OCI-LY1 (cell line): ENCODE data around the gene ZNF480.

Experiments used
- EZH2 ChIP-seq: fragments of 200-600 bp; sonication (generic), shearing (Covaris generic); IDR thresholded peaks from 2 replicates; pipeline ENCODE4 v1.8.0; 2017; ENCODE audit warnings: borderline replicate concordance, mixed run types, mild to moderate bottlenecking, antibody characterized with exemption, low read length, moderate library complexity, mixed read lengths
- TF ChIP-seq, protein P1 (sequence below): fragments of 200-600 bp; sonication (generic), shearing (Covaris generic); IDR thresholded peaks from 2 replicates; pipeline ENCODE4 v1.5.1; 2017; ENCODE audit warnings: mild to moderate bottlenecking, antibody characterized with exemption, low read length, moderate library complexity, mixed read lengths

DNA sequence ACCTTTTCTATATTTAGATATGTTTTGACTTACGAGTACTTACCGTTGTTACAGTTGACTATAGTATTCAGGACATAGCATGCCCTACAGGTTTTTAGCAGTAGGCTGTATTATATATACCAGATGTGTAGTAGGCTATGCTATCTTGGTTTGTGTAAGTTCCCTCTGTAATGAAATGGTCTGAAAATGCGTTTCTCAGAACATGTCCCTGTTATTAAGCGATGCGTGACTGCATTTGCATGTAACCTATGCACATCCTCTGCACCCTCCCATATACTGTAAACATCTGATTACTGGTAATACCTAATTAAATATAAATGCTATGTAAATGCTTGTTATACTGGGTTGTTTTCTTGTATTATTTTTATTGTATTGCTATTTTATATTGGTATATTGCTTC lies 21.0 kb upstream of the ZNF480 start:
- TF ChIP-seq, protein P1, sequence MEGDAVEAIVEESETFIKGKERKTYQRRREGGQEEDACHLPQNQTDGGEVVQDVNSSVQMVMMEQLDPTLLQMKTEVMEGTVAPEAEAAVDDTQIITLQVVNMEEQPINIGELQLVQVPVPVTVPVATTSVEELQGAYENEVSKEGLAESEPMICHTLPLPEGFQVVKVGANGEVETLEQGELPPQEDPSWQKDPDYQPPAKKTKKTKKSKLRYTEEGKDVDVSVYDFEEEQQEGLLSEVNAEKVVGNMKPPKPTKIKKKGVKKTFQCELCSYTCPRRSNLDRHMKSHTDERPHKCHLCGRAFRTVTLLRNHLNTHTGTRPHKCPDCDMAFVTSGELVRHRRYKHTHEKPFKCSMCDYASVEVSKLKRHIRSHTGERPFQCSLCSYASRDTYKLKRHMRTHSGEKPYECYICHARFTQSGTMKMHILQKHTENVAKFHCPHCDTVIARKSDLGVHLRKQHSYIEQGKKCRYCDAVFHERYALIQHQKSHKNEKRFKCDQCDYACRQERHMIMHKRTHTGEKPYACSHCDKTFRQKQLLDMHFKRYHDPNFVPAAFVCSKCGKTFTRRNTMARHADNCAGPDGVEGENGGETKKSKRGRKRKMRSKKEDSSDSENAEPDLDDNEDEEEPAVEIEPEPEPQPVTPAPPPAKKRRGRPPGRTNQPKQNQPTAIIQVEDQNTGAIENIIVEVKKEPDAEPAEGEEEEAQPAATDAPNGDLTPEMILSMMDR, result no peak
- TF ChIP-seq EZH2, result no peak
